Fibroblast of upper back skin (primary cell): ENCODE results near the gene MYF6.
A peak's percentile ranks its signal among the peaks of the same experiment; 100 is the strongest.

Experiments
- DNase-seq: peaks from one replicate; pipeline ENCODE4 v3.0.0-alpha.2; 2013

MYF6 gene

GRCh38 chr12:80707126-80707829 is at the start of gene MYF6:
MYF6 (plus strand) TSS chr12:80707634; CDS start chr12:80707720, 86 bp downstream.
- no peak for DNase-seq

GRCh38 chr12:80659512-80660063 is 47.8 kb upstream of the MYF6 start:
- no peak for DNase-seq

- DNase-seq: no peak
These were observed 44.8 kb upstream of the MYF6 start for GRCh38 chr12:80662586-80662985.

- DNase-seq: no peak
These were observed 37.2 kb upstream of the MYF6 start for GRCh38 chr12:80670214-80670613.

GRCh38 chr12:80676042-80676636 is 31.3 kb upstream of the MYF6 start:
- DNase-seq: peak; percentile 61

GRCh38 chr12:80676856-80677255 is 30.6 kb upstream of the MYF6 start:
- no peak for DNase-seq

GRCh38 chr12:80677994-80678393 is 29.4 kb upstream of the MYF6 start:
- DNase-seq: peak; percentile 7

GRCh38 chr12:80679346-80680131 is 27.9 kb upstream of the MYF6 start:
- no peak for DNase-seq

- peak; percentile 14 for DNase-seq
These were observed 26.1 kb upstream of the MYF6 start for GRCh38 chr12:80681287-80681686.

- no peak for DNase-seq
These were observed 25.6 kb upstream of the MYF6 start for GRCh38 chr12:80681786-80682185.

- no peak for DNase-seq
These were observed 23.3 kb upstream of the MYF6 start for GRCh38 chr12:80684077-80684495.

GRCh38 chr12:80690090-80690489 is 17.3 kb upstream of the MYF6 start:
- DNase-seq: no peak

GRCh38 chr12:80690513-80690912 is 16.9 kb upstream of the MYF6 start:
- no peak for DNase-seq

- no peak for DNase-seq
These were observed 15.3 kb upstream of the MYF6 start for GRCh38 chr12:80692114-80692513.

GRCh38 chr12:80697270-80697887 is 10.1 kb upstream of the MYF6 start:
- no peak for DNase-seq

GRCh38 chr12:80698256-80698655 is 9.2 kb upstream of the MYF6 start:
- DNase-seq: no peak

- DNase-seq: no peak
These were observed 8.4 kb upstream of the MYF6 start for GRCh38 chr12:80698847-80699542.

GRCh38 chr12:80700327-80700726 is 7.1 kb upstream of the MYF6 start:
- DNase-seq: no peak

- DNase-seq: no peak
These were observed 6.0 kb upstream of the MYF6 start for GRCh38 chr12:80701388-80701787.

GRCh38 chr12:80702889-80703805 is 4.3 kb upstream of the MYF6 start:
- peak; percentile 83 for DNase-seq

- no peak for DNase-seq
These were observed 3.0 kb upstream of the MYF6 start for GRCh38 chr12:80704420-80704819.
